GM12873 (cell line): Measurements from ENCODE around the gene TESMIN.
A peak's percentile ranks its signal among the peaks of the same experiment; 100 is the strongest.

Source experiments
- CTCF ChIP-seq: IDR thresholded peaks from 2 replicates; pipeline ENCODE4 v1.5.1; 2012; ENCODE audit warnings: low read depth, mild to moderate bottlenecking, moderate library complexity, low read length, control low read depth; ENCODE audit not compliant: insufficient read depth; ENCODE audit errors: missing control alignments

The TESMIN gene, protein sequence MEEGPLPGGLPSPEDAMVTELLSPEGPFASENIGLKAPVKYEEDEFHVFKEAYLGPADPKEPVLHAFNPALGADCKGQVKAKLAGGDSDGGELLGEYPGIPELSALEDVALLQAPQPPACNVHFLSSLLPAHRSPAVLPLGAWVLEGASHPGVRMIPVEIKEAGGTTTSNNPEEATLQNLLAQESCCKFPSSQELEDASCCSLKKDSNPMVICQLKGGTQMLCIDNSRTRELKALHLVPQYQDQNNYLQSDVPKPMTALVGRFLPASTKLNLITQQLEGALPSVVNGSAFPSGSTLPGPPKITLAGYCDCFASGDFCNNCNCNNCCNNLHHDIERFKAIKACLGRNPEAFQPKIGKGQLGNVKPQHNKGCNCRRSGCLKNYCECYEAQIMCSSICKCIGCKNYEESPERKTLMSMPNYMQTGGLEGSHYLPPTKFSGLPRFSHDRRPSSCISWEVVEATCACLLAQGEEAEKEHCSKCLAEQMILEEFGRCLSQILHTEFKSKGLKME

GRCh38 chr11:68751331-68751856 lies at the start of gene TESMIN:
Gene TESMIN (minus strand): TSS chr11:68751520. CDS start chr11:68750660, 860 bp downstream.
- no peak for TF ChIP-seq CTCF

GRCh38 chr11:68798221-68798813 lies 47.0 kb upstream of the TESMIN start:
- TF ChIP-seq CTCF, result peak; percentile 88

GRCh38 chr11:68796801-68797200 lies 45.5 kb upstream of the TESMIN start:
- TF ChIP-seq CTCF, result no peak

GRCh38 chr11:68792400-68792966 lies 41.2 kb upstream of the TESMIN start:
- TF ChIP-seq CTCF, result no peak

DNA sequence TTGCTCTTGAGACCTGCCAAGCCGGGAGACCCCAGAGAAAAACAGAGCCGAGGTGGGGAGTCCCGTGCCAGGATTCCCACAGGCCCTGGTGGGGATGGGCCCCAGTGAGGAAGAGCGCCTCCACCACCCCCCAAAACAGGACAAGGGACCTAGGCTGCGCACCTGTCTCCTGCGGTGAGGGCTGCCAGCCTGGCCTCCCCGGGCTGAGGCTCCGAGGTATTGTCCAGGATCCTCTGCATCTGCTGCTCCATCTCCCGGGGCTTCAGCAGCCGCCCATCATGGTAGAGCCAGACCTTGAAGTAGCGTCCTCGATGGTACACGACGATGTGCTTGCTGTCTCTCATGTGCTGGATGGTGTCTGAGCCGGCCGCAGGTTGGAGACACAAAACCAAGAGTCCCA lies 33.3 kb upstream of the TESMIN start:
- TF ChIP-seq CTCF, result no peak

GRCh38 chr11:68783216-68783821 lies 32.0 kb upstream of the TESMIN start:
- TF ChIP-seq CTCF, result no peak
